HG02973 (cell line): ENCODE measurements around the gene GRK1.

ENCODE experiments used
- ATAC-seq: cut with Tn5 transposase; IDR thresholded peaks from one replicate; pipeline ENCODE4 v1.9.1; 2021; ENCODE audit warnings: moderate library complexity; ENCODE audit not compliant: unreplicated experiment

The GRK1 gene

DNA sequence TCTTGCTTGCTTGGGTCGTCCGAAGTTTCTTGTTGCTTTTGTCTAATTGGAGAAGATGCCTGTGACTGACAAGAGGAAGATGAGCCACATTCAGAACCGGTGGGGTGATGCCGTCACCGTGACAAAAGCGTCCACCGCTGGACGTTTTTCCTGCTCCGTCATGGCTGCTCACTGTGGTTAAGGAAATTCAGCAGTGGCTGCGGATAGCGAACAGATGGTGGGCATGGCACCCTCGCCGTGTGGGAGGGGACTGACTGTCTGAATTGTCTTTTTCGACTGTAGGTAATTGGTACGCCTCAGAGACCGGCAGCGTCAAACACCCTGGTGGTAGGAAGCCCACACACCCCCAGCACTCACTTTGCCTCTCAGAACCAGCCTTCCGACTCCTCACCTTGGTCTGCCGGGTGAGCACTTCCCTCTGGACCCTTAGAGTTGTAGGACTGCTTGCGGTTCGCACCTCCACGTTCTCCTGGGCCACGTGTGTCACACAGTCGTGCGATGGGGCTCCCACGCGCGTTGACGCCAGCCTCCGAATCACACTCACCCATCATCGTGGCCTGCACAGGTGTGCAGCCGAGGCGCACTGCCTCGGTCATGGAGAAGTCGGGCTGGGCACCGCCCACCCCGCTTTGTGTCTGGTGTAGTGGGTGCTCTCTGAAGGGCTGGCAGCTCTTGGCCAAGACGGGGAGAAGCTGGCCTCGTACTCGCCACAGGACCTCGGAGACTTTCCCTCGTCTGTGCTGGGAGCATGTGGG lies 35.5 kb upstream of the GRK1 start:
- ATAC-seq: no peak

DNA sequence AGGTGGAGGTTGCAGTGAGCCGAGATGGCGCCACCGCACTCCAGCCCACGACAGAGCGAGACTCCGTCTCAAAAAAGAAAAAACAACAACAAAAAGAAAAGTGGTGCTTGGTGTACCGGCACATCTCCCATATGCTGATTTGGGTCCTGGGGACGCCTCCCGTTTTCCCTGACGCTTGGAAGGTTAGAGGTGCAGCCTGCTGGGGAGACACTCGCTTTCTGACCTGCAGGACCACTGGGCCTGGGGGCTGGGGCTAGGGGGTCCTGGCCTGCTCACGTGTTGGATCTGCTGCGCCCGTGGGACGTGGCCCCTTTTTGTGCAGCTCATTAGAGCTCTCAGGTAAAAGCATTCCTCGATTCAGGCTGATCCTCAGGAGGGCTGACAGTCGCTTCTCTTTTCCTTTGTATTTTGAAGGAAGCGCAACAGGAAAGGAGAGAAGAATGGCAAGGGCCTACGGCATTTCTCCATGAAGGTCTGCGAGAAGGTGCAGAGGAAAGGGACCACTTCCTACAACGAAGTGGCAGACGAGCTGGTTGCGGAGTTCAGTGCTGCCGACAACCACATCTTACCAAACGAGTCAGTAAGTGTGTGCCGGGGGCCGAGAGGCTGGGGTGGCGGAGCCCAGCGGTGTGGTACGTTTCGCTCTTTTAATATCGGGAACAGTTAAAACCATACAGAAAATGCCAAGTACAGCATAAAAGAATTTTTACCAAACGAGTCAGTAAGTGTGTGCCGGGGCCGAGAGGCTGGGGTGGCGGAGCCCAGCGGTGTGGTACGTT lies 34.1 kb upstream of the GRK1 start:
- ATAC-seq: no peak

DNA sequence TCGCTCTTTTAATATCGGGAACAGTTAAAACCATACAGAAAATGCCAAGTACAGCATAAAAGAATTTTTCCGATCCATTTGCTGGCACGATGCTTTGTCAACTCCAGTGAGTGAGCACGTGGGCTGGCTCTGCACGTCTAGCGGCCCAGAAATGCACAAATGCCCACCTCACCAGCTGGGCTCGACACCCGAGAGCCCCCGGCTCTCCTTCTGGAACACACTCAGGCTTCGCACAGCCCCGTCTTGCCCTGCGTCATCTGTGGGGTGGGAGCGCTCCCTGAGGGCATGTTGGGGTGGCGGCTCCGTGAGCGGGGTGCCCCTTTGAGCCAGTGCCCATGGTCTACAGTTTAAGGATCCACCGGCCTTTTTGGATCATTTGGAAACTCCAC lies 33.5 kb upstream of the GRK1 start:
- ATAC-seq: no peak

DNA sequence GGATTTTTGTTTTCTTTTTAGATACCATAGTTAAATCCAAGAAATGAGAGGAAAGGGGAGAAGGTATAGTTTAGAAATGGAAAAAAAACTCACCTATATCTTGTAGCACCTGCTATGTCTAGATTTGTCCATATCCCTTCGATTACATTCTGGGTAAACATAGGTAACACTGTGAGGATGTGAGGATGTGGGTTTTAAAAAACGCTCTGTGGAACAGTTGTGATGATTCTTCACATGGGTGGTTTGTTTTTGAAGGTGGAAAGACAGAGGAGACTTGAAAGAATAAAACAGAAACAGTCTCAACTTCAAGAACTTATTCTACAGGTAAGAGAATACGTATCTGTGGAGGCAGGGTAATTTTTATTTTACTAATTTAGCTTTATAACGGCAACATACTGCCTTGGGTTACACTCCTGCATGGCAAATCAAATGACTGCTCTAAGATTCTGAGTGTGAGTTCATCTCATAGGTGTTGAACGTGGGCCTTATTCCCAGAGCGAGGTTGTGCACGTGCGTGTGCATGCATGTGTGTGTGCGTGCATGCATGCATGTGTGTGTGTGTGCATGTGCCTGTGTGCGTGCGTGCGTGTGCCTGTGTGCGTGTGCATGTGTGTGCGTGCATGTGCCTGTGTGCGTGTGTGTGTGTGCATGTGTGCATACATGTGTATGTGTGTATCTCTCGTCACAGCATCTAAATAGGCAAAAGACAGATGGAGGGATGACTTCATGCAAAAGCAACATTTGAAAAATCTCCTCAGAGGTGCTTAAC lies 32.6 kb upstream of the GRK1 start:
- ATAC-seq: no peak

DNA sequence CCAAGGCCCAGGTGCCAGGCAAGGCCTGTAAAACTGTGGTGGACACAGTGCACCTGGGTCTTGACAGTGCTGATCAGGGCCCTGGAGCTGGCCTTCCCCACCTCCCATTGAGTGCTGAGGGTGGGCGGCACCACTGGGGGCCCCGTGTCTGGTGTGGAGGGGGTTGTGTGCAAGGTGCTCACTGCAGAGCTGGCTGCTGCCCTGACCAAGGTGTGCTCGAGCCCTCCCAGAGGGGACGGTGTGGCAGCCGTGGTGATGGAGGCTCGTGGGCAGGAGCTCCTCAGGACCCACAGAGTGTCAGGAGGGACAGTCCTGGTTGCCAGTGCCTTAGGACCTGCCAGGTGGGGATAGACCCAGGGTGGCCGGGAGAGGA lies 32.0 kb upstream of the GRK1 start:
- no peak for ATAC-seq

GRCh38 chr13:113635709-113636108 lies 31.3 kb upstream of the GRK1 start:
- no peak for ATAC-seq

DNA sequence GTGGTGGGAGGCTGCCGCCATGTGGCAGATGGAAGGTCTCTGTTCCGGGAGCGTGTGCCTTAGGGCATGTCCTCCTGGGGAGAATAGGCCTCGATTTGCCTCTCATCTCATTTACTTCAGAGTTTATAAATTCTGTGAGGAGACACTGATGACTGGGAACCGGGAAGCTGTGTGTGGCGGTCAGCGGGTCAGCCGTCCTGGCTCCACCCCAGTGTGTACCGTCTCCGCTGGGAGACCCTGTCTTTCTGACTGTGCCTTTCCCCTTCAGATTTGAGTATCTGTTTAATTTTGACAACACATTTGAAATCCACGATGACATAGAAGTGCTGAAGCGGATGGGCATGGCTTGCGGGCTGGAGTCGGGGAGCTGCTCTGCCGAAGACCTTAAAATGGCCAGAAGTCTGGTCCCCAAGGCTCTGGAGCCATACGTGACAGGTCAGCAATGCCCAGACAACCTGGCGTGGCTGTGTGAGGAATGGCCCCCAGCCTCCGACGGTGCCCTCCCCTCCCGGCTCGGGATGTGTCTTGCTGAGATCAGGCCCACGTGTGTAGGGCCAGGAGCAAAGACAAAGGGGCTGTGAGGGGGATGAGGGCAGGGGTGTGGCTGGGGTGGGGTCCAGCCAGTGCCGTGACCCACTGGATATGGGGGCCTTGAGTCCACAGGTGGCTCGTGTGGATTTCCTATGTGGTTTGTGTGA lies 30.6 kb upstream of the GRK1 start:
- ATAC-seq: no peak

GRCh38 chr13:113637262-113638160 lies 29.5 kb upstream of the GRK1 start:
- ATAC-seq: no peak

DNA sequence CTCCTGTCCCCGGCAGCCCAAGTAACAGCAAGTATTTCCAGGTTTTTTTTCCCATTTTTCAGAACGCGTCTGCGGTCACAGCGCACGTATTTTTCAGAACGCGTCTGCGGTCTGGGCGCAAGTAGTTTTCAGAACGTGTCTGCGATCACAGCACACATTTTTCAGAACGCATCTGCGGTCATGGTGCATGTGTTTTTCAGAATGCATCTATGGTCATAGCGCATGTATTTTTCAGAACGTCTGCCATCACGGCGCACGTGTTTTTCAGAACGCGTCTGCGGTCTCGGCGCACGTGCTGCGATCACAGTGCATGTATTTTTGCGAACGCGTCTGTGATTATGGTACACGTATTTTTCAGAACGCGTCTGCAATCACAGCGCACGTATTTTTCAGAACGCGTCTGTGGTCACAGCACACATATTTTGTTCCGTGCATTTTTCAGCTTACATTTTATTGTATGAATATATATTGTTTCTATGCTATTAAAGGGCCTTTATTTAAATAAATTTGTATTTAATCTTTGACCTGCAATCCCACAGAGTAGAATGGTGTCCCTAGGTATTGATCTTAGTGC lies 28.8 kb upstream of the GRK1 start:
- no peak for ATAC-seq

- ATAC-seq: no peak
Observed at GRCh38 chr13:113638806-113639205, 28.2 kb upstream of the GRK1 start.

DNA sequence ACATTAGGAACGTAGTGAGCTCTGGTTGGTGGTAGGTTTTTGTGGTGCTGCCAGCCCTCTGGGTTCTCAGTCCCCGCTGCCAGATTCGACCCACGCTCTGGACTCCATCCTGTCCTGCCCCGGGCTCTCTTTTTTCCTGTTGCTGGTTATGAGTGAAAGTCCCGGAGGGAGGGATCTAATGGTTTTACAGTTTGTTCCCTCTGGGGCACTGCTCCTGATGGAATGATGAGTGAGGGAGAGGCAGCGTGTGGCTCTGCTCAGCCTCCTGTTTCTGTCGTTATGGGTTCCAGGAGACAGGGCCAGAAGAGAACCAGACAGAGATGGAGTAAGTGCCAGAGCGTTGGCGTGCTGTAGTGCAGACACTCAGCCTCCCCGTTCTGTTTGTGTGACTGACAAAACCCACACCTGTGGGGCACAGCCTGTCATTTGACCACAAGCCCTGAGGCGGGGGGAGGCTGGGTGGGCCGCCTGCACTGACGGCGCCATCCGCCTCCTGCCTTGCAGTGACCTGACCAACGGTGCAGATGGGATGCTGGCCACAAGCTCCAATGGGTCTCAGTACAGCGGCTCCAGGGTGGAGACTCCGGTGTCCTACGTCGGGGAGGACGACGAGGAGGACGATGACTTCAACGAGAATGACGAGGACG lies 27.3 kb upstream of the GRK1 start:
- no peak for ATAC-seq

DNA sequence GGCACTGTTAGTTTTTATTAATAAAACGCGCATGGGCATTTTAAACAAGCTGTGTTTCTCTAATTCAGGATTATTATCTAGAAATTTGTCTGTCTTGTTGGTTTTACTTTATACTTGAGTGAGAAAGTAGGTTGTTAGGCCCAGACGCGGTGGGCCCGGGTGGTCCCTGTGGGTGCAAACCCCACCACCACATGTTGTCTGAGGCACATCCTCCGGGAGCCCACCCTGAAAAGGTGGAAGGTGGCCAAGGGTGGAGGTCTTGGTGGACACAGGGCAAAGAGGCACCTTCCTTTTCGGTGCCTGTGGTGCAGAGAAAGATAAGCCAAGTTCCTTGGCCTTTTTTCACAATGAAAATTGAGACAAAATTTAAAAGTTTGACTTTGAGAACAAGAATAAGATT lies 25.6 kb upstream of the GRK1 start:
- no peak for ATAC-seq

DNA sequence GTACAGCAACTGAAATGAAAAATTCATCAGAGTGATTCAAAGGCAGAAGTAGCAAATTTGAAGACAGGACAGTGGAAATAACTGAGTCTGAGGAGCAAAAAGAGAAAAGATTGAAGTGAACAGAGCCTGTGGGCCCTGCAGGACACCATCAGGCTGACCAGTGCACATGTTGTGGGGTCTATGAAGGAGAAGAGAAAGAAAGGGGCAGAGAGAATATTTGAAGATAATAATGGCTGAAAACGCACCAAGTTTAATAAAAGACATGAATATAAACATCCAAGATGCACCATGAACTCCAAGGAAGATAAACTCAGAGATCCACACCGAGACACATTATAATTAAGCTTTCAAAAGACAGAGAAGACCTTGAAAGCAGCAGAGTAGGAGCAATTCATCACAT lies 24.5 kb upstream of the GRK1 start:
- ATAC-seq: no peak

DNA sequence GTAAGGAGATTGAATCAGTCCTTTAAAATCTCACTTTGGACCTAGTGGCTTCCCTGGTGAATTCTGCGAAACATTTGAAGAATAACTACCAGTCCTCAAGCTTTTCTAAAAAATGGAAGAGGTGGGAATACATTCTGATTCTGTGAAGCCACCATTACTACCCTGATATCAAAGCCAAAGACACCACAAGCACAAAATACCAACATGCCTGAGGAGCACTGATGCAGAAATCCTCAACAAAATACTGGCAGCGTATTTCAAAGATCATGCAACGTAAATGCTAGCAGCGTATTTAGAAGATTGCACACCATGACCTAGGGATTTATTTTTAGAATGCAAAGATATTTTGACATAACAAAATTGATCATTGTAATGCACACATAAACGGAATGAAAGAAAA lies 23.4 kb upstream of the GRK1 start:
- no peak for ATAC-seq

GRCh38 chr13:113644800-113645199 lies 22.2 kb upstream of the GRK1 start:
- ATAC-seq: no peak

GRCh38 chr13:113645329-113645728 lies 21.7 kb upstream of the GRK1 start:
- no peak for ATAC-seq

DNA sequence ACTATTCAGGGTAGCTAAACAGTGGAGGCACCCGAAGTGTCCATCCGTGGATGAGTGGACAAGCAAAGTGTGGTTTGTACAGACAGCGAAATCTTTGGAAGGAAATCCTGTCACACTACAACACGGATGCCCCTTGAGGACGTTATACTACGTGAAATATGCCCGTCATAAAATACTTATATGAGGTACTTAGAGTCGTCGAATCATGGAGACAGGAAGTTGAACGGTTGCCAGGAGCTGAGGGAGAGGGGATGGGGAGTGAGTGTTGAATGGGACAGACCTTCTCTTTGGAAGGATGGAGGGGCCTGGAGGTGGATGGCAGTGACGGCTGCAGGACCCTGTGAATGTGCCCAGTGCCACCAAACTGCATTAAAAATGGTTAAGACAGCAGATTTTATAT lies 20.6 kb upstream of the GRK1 start:
- ATAC-seq: no peak

- ATAC-seq: no peak
Observed at GRCh38 chr13:113646921-113647340, 20.1 kb upstream of the GRK1 start.
